ENCODE results near the gene CIZ1.

DNA sequence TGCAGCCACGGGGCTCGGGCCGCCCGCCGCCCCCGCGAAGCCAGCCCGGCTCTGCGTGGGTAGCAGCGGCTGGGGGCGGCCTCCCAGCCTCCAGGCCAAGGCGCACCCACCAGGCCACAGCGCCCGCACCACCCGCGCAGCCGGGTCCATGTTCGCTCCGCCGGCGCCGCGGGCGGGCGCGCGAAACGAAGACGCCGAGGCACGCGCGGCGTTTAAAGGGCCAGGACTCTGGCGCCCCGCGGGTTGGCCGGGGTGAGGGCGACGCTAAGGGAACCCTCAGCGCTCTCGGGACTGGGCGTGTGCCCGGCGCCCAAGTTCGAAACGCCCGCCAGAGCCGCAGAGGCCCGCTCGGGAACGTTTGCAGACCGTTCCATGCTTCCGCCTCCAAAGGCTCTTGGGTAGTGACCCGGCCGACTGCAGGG, 63.8 kb downstream of the CIZ1 start, which contains the start of gene PTGES2:
- TF ChIP-seq POLR2AphosphoS5 (IDR thresholded peaks at IDR 0.05) (peak; percentile 17), POLR2A (IDR thresholded peaks at IDR 0.05) (peak; percentile 12)
- TF ChIP-seq, protein P1, sequence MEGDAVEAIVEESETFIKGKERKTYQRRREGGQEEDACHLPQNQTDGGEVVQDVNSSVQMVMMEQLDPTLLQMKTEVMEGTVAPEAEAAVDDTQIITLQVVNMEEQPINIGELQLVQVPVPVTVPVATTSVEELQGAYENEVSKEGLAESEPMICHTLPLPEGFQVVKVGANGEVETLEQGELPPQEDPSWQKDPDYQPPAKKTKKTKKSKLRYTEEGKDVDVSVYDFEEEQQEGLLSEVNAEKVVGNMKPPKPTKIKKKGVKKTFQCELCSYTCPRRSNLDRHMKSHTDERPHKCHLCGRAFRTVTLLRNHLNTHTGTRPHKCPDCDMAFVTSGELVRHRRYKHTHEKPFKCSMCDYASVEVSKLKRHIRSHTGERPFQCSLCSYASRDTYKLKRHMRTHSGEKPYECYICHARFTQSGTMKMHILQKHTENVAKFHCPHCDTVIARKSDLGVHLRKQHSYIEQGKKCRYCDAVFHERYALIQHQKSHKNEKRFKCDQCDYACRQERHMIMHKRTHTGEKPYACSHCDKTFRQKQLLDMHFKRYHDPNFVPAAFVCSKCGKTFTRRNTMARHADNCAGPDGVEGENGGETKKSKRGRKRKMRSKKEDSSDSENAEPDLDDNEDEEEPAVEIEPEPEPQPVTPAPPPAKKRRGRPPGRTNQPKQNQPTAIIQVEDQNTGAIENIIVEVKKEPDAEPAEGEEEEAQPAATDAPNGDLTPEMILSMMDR (IDR thresholded peaks at IDR 0.05), result peak in 1 of 4 experiments; percentile 28
